Measurements from ENCODE around the gene CLCN1. TPM values are rescaled to one million over a fixed set of nuclear protein-coding genes. Genes with fewer than 3 reads are reported as not detected.

Gene CLCN1
- total RNA-seq, 8 experiments from 2014 or later, result 0.07 to 0.28 (median 0.15) TPM; not detected in 2

DNA sequence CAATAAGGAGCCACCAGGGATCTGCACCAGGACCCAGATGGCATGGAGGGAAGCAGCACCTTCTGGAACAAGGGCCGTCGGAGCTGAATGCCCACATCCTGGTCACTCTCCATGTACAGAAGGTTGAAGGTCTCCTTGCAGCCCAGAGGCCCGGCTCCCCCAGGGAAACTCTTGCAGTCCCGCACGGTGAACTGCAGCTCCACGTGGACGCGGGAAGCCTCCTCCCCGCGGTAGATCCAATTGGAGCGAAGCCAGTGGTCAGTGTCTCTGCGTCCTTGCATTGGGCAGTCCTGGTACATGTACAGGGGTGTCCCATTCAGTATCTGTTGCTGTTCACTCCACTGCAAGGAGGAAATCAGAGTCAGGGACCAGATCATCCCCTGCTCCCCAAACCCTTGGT lies 85.4 kb downstream of the CLCN1 start:
- ATAC-seq (replicated peaks in 6 of 8), result no peak
- in situ Hi-C loops (cut with MboI; ENCODE audit: low pct_unique_long_range_greater_than_20kb in 2 of 9, low sequenced_read_pairs in 9 of 9, unreplicated experiment in 9 of 9), result loop anchor here in 2 of 9 experiments (25.0 kb wide), 1 partner anchor 164 kb away; no protein-coding TSS in a partner anchor
- H3K27ac ChIP-seq, result no peak overlapping the region
- H3K4me1 ChIP-seq (replicated peaks in 1 of 2), result peaks cover 16 to 18% of the 10 kb centered on the region in 2 donors
- WGBS, 10 experiments, result 90 to 100% (median 100%) methylated on average over 1 to 10 of the region's 12 CpGs; no CpG with 5 or more reads in 7 of the 10 experiments
- no peak overlapping the region for H3K4me3 ChIP-seq

Other genes with a start within 250 kb of the CLCN1 start
- not detected for gene PIP, start 184.0 kb upstream of the CLCN1 start, total RNA-seq
- under 1 TPM in 5 of 8 experiments, not detected in 3; 0.28 to 0.45 (median 0.33) TPM for gene TAS2R39, start 132.7 kb upstream of the CLCN1 start, total RNA-seq
- gene TAS2R40, start 94.1 kb upstream of the CLCN1 start, total RNA-seq, result under 1 TPM in 4 of 8 experiments, not detected in 4; 0.27 to 0.76 (median 0.57) TPM
- gene GSTK1, start 52.7 kb upstream of the CLCN1 start, total RNA-seq, result 100 to 1,000 TPM in 2 of 8 experiments, 10 to 100 TPM in 6; 18.0 to 189 (median 46.9) TPM
- gene TMEM139, start 31.2 kb upstream of the CLCN1 start, total RNA-seq, result 1 to 10 TPM in 7 of 8 experiments, under 1 TPM in 1; 0.51 to 4.5 (median 1.8) TPM
- 10 to 100 TPM; 10.5 to 26.0 (median 14.1) TPM for gene CASP2, start 27.8 kb upstream of the CLCN1 start, total RNA-seq
- 10 to 100 TPM in 5 of 8 experiments, 1 to 10 TPM in 2, under 1 TPM in 1; 0.22 to 49.1 (median 34.2) TPM for gene FAM131B, start 46.6 kb downstream of the CLCN1 start, total RNA-seq
- gene ZYX, start 65.2 kb downstream of the CLCN1 start, total RNA-seq, result 100 to 1,000 TPM in 2 of 8 experiments, 10 to 100 TPM in 6; 15.5 to 110 (median 49.1) TPM
- gene EPHA1, start 92.7 kb downstream of the CLCN1 start, total RNA-seq, result 1 to 10 TPM in 4 of 8 experiments, under 1 TPM in 4; 0.65 to 6.2 (median 0.98) TPM
- not detected for gene TAS2R60, start 127.3 kb downstream of the CLCN1 start, total RNA-seq
- gene TAS2R41, start 161.8 kb downstream of the CLCN1 start, total RNA-seq, result 1 to 10 TPM in 1 of 8 experiments, not detected in 7; 1.1 TPM

Data from motor neuron (in vitro differentiated cells).